Mucosa of stomach (tissue), 1 donor: Measurements from ENCODE around the gene MAN2A1.

Source experiments
- H3K27me3 ChIP-seq: one replicate; pipeline ENCODE4 v1.7.0; 2013; ENCODE audit warnings: mild to moderate bottlenecking, low read length; ENCODE audit not compliant: control insufficient read depth, insufficient read depth
- H3K36me3 ChIP-seq: one replicate; pipeline ENCODE4 v1.7.0; 2013; ENCODE audit warnings: low read length; ENCODE audit not compliant: control insufficient read depth, insufficient read depth
- H3K4me1 ChIP-seq: one replicate; pipeline ENCODE4 v1.7.0; 2013; ENCODE audit warnings: mild to moderate bottlenecking, low read length; ENCODE audit not compliant: control insufficient read depth, insufficient read depth
- H3K4me3 ChIP-seq: one replicate; pipeline ENCODE4 v1.7.0; 2013; ENCODE audit warnings: low read length
- H3K9ac ChIP-seq: one replicate; pipeline ENCODE4 v1.7.0; 2013; ENCODE audit warnings: mild to moderate bottlenecking, low read length, moderate library complexity
- H3K9me3 ChIP-seq: one replicate; pipeline ENCODE4 v1.7.0; 2013; ENCODE audit warnings: mild to moderate bottlenecking, low read length, moderate library complexity; ENCODE audit not compliant: control insufficient read depth
- donor health status: Pancreatic carcinoma.

MAN2A1 gene

DNA sequence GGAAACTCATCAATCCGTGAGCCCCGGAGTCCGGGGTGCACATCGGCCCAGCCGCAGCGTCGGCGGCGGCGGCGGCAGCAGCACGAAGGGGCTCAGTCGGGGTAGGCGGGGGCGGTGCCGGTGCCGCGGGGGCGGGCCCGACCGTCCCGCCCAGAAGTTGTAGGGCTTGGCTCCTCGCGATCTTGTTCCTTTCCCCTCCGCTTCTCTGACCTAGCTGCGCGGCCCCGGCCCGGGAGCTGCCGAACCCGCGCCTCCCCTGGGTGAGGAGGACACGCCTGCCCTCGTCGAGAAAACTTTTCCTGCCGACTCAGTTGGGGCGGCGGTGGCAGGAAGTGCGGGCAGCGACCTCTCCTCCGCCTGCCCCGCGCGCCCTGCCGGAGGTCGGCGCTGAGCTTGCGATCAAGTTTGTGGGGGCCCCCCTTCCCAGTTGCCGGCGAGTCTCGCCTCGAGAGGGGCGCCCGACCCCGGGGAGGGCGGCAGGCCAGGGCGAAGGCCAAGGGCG lies at the start of gene MAN2A1:
Gene MAN2A1 (plus strand): TSS at position 188 of the 502 bp plus-strand sequence. CDS start 491 bp downstream, outside the sequence.
- Histone ChIP-seq H3K4me1 (peaks cover 21% of the 10 kb centered on the region), H3K27me3 (no peaks in the 10 kb centered on the region), H3K9ac (peak within 1 kb of the TSS; percentile 93)

GRCh38 chr5:109640976-109641375 lies 48.8 kb upstream of the MAN2A1 start:
- H3K36me3 ChIP-seq: no peaks in the 10 kb centered on the region
- no peak overlapping the region for H3K9ac ChIP-seq
- H3K4me3 ChIP-seq: no peak overlapping the region
- no peaks in the 10 kb centered on the region for H3K27me3 ChIP-seq
- no peaks in the 10 kb centered on the region for H3K9me3 ChIP-seq
- H3K4me1 ChIP-seq: no peaks in the 10 kb centered on the region

More for the DNA sequence above, at the start of gene MAN2A1:
- H3K9me3 ChIP-seq: no peaks in the 10 kb centered on the region
- H3K4me3 ChIP-seq: peak within 1 kb of the TSS; percentile 60
- H3K36me3 ChIP-seq: no peaks in the 10 kb centered on the region

GRCh38 chr5:109643791-109644350 lies 45.9 kb upstream of the MAN2A1 start:
- Histone ChIP-seq H3K27me3 (no peaks in the 10 kb centered on the region), H3K4me1 (no peaks in the 10 kb centered on the region), H3K9me3 (no peaks in the 10 kb centered on the region), H3K36me3 (no peaks in the 10 kb centered on the region), H3K4me3 (no peak overlapping the region), H3K9ac (no peak overlapping the region)

- Histone ChIP-seq H3K9me3 (no peaks in the 10 kb centered on the region), H3K9ac (no peak overlapping the region), H3K4me3 (no peak overlapping the region), H3K4me1 (no peaks in the 10 kb centered on the region), H3K36me3 (no peaks in the 10 kb centered on the region), H3K27me3 (no peaks in the 10 kb centered on the region)
Measured at GRCh38 chr5:109644829-109645228, 44.9 kb upstream of the MAN2A1 start.

- no peaks in the 10 kb centered on the region for H3K4me1 ChIP-seq
- H3K4me3 ChIP-seq: no peak overlapping the region
- H3K27me3 ChIP-seq: no peaks in the 10 kb centered on the region
- no peaks in the 10 kb centered on the region for H3K9me3 ChIP-seq
- H3K36me3 ChIP-seq: no peaks in the 10 kb centered on the region
- H3K9ac ChIP-seq: no peak overlapping the region
Measured at GRCh38 chr5:109645707-109646192, 44.0 kb upstream of the MAN2A1 start.

DNA sequence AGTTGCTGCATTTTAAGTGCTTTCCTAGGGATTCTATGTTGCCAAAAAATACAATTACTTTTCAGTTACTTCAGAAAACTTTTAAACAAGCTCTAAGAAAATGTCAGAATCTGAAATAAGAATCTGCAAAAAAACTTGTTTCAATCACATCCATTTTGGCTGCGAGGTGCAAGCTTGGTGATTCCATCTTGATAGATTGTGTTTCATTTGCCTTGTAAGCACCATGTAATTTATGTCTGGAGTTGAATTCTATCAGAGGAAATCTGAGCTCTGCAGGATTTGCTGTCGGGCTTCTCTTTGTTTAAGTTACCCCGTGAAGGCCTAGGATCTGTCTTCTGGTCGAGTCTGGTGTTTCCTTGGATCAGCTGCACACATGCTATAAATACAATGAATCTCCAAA lies 40.4 kb upstream of the MAN2A1 start:
- Histone ChIP-seq H3K4me1 (no peaks in the 10 kb centered on the region), H3K9me3 (no peaks in the 10 kb centered on the region), H3K9ac (no peak overlapping the region), H3K4me3 (no peak overlapping the region), H3K27me3 (no peaks in the 10 kb centered on the region), H3K36me3 (no peaks in the 10 kb centered on the region)

DNA sequence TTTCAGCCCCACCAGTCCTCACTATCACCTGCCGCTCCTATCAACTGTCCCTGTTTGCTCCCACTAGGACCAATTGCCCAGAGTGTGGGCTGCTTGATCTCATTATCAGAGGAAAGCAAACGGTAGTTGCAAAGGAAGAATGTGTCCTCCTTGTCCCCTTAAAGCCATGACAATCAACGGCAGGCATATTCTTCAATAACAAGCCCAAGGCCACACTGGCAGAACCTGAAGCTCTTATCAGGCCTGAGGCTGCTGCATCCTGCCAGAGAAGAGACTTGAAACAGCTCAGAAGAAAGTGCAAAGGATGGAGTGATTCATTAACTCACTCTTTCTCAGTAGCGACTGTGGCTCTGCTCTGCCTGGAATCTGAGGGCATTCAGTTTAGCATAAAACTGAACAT lies 39.2 kb upstream of the MAN2A1 start:
- no peaks in the 10 kb centered on the region for H3K36me3 ChIP-seq
- no peaks in the 10 kb centered on the region for H3K4me1 ChIP-seq

DNA sequence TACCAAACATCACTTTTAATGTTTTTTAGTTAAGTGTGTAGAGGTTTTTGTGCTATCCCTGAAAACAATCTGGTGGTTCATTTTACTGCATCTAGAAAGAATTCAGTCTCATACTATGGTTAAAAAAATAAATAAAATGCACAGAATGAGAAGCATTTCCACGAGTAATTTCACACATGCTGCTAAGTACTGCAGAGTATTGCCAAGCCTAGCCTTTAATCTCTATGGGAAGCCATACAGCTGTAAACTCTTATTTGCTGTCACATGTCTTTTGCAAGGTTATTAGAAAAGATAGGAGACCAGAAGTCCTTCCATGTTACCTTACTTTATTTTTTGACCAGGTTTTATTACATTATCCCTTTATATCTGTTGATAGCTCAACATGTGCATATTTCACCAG lies 37.6 kb upstream of the MAN2A1 start:
- H3K4me1 ChIP-seq: no peaks in the 10 kb centered on the region
- no peaks in the 10 kb centered on the region for H3K27me3 ChIP-seq
- H3K9ac ChIP-seq: no peak overlapping the region
- H3K4me3 ChIP-seq: no peak overlapping the region
- H3K36me3 ChIP-seq: no peaks in the 10 kb centered on the region
- H3K9me3 ChIP-seq: no peaks in the 10 kb centered on the region

More for the DNA sequence above, 39.2 kb upstream of the MAN2A1 start:
- no peaks in the 10 kb centered on the region for H3K9me3 ChIP-seq
- no peaks in the 10 kb centered on the region for H3K27me3 ChIP-seq
- no peak overlapping the region for H3K9ac ChIP-seq
- H3K4me3 ChIP-seq: no peak overlapping the region

DNA sequence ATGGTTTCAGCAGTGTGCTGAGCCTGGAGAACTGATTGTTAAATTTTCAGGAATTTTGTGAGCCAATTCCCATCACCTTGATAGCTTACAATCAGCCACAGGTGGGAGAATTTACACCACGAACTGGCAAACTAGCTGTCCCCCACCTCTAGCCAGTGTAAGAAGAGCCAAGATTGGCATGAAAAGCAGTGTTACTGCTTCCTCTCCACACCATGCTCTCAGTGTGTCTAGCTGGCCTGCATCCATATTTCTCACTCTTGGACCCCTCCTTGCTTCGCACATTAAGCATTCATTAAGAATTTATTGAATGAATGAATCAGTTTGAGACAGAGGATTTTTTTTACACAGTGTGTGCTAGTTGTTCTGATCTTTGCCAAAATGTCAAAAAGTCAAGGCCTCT lies 36.7 kb upstream of the MAN2A1 start:
- Histone ChIP-seq H3K36me3 (no peaks in the 10 kb centered on the region), H3K27me3 (no peaks in the 10 kb centered on the region), H3K9ac (no peak overlapping the region), H3K4me1 (no peaks in the 10 kb centered on the region), H3K4me3 (no peak overlapping the region), H3K9me3 (no peaks in the 10 kb centered on the region)

DNA sequence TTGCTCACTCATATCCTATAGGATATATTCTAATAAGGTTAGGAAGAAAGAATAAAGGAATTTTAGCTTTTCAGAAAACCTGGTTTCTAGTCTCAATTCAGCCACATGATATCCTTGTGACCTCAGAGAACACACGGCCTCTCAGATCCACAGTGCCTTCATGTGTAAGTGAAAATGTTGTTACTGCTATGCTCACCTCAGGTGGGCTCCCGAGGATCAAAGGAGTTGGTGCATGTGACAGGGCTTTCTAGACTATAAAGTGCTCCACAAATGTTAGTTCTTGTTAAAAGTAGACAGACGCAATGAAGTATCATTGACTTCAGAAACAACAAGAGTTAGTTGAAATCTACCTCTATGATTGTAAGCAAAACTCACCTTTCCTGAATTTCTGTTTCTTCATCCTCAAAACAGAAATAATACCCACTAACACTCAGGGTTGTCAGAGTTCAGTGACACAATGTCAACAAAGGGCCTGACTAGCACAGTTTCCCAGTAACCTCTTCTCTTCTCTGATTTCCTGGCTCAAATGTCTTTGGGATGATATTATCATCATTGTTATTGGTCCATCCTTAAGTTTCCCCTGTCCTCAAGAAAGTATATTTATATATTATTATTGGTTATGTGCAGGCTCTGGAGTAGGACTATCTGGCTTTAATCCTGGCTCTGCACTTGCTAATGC lies 36.0 kb upstream of the MAN2A1 start:
- Histone ChIP-seq H3K9ac (no peak overlapping the region), H3K27me3 (no peaks in the 10 kb centered on the region), H3K4me1 (no peaks in the 10 kb centered on the region), H3K9me3 (no peaks in the 10 kb centered on the region), H3K36me3 (no peaks in the 10 kb centered on the region), H3K4me3 (no peak overlapping the region)

DNA sequence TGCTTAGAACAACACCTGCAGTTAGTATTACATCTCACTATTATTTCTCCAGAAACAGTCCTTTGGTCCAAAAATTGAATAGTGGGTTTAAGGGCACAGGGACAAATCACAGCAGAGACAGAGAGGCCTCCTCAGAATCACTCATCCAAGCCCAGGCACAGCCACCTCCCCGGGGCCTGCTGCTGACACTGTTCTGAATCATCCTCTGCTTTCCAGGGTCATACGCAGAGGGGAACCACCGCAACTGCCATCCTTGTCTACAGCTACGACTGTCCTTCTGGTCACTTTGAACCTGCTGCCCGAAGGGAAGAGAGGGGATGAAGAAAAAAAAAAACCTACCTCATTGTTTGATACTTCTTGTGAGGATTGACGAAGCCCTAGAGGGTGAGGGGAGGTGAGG lies 35.3 kb upstream of the MAN2A1 start:
- no peaks in the 10 kb centered on the region for H3K4me1 ChIP-seq
- no peak overlapping the region for H3K4me3 ChIP-seq
- no peak overlapping the region for H3K9ac ChIP-seq
- no peaks in the 10 kb centered on the region for H3K36me3 ChIP-seq
- H3K9me3 ChIP-seq: no peaks in the 10 kb centered on the region
- no peaks in the 10 kb centered on the region for H3K27me3 ChIP-seq

- H3K4me3 ChIP-seq: no peak overlapping the region
- H3K4me1 ChIP-seq: no peaks in the 10 kb centered on the region
- H3K9ac ChIP-seq: no peak overlapping the region
- no peaks in the 10 kb centered on the region for H3K9me3 ChIP-seq
- H3K36me3 ChIP-seq: no peaks in the 10 kb centered on the region
- H3K27me3 ChIP-seq: no peaks in the 10 kb centered on the region
Measured at GRCh38 chr5:109655841-109656240, 33.9 kb upstream of the MAN2A1 start.
